Stimulated activated CD8-positive, alpha-beta memory T cell treated with anti-CD3 and anti-CD28 coated beads, Interleukin-4, amount 100 ng/mL, for 4 hours (primary cell): Measurements from ENCODE around the gene AP3S2.
"Not testable (repeated sequence)": the region's sequence is repeated elsewhere in the genome, so short reads cannot be mapped to it uniquely, and the experiment has no call there.

Experiments
- DNase-seq, 2 donors: peaks; one replicate each; pipeline ENCODE4 v3.0.0-alpha.2; 2020; ENCODE audit warnings: low read depth in 2 of 2, low spot score in 1 of 2

The AP3S2 gene

GRCh38 chr15:89836267-89837133 is 57.3 kb downstream of the AP3S2 start:
- DNase-seq = no peak

DNA sequence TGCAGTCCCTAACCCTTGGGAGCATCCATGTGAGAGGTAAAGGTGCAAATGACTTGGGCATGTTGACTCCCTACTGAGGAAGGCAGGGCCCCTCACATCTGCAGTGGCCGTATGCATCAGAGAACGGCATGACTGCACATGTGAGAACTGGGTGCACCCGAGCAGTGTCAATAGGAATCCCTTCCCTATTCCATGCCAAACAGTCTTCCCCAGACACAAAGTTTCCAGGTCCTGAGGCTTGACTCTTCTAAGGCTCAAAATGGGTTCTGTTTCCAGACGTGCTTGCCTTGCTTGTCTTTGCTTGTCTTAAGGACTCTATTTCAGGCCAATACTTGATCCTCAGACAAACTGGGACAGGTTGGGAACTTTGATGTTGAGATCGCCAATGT is 58.6 kb downstream of the AP3S2 start:
- DNase-seq = no peak

DNA sequence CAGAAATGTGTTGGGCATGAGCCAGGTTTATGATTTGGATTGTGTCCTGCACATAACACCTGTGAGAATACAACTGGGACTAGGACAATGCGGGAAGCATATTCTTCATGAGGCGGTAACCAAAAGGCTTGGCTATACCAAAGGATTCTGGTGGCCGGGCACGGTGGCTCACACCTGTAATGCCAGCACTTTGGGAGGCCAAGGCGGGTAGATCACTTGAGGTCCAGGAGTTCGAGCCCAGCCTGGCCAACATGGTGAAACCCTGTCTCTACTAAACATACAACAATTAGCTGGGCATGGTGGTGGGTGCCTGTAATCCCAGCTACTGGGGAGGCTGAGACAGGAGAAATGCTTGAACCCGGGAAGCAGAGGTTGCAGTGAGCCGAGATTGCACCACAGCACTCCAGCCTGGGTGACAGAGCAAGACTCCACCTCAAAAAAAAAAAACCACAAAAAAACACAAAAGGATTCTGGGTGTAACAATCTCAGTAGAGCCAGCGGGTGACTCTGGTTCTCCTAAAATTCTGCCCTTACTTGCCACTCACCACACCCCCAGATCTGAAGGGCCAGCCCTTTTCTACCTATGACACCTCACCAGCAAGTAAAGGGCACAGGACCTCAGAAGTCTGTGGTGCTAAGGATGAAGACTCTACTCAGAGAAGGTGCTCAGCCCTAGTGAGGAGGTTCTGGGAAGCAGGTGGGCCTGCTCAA is 59.2 kb downstream of the AP3S2 start:
- DNase-seq = not testable (repeated sequence)

- DNase-seq = no peak
Measured at GRCh38 chr15:89833966-89834365, 59.8 kb downstream of the AP3S2 start.

DNA sequence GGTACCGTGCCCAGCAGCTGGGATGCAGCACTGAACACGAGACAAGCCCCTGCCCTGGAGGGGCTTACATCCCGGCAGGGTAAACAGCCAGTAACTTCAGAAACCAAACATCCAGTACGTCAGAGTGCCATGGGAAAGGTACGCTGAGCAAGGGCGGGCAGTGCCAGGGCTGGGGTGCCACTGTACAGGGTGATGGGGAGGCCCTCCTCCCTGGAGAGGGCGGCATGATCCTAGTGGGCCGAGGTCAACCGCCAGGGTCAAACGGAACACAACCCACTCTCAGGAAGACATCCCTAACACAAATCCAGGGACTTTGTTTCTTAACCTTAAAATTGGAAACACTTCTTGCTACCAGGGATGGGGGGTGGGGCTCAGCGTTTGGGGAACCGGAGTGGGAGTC is 63.2 kb downstream of the AP3S2 start:
- DNase-seq = no peak

DNA sequence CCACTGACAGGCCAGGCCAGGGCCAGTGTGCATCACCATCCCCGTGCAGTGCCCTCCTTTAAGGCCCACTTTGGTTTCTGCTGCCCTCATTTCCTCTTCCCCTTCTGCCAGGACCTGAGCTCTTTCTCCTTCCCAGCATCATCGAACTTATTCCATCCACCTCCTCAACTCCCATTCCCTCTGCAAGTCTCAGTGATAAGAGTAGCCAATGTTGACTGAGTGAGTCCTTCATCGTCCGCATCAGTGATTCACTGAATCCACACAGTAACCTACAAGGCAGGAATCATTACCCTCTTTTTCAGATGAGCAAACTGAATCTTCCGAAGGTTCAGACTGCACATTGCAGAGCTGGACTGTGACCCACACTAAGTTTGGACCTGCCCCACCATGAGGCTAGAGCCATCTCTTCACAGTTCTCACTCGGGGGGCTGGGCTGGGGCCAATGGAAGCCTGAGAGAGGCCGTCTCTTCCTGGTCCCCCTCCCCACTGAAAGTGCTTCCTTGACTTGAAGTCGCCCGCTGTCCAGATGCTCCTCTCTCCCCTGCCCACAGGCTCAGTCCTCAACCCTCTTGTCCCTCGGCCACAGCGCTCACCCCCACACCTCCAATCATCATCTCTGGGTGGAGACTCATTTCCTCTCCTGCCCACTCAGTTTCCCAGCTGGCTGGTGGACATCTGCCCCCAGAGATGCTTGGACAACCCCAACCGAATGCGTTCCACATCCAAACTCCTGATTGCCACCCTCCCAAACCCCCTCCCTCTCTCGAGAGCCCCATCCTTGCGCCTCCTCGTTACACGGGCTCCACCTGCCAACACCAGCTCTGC is 64.0 kb downstream of the AP3S2 start:
- DNase-seq = no peak

GRCh38 chr15:89829161-89829560 is 64.6 kb downstream of the AP3S2 start:
- DNase-seq = no peak

DNA sequence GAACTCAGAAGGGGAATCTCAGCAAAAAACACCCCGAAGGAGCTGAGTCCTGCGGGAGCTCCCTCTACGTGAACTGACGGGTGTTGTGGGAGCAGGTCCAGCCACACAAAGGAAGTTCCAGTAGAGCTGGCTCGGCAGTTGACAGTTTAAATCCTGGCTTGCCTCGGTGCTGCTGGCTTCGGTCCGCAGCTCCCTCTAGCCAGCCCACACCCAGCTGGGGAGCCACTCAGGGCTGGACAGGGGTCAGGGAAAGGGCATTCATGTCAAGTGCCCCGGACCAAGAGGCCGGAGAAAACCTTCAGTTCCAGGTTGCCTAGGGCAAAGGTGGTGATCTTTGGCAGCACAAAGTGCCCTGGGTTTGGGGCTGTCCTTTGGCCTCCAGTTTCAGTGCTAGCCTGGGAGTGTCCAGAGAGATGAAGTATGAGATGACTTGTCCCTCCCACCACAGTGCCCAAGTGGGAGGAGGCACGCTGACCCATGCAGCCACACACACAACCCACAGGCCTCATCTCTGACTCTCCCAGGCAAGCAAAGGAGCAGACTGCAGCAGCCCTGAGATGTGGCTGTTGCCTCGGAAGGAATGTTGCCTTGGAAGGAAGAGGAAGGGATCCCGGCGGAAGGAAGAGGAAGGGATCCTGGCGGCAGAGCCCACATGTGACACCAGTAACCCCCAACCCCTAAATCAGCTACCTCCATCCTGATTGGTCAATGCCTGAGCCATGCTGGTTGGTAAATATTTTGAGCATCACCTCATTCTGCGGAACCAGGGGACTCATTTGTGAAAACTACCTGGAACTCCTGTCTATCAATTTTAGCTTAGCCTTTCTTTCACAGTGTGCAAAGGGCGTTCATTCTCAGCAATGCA is 65.3 kb downstream of the AP3S2 start:
- no peak for DNase-seq

GRCh38 chr15:89827829-89828228 is 66.0 kb downstream of the AP3S2 start:
- DNase-seq = no peak

- no peak for DNase-seq
Measured at GRCh38 chr15:89826671-89827655, 66.8 kb downstream of the AP3S2 start.

GRCh38 chr15:89825271-89825940 is 68.4 kb downstream of the AP3S2 start:
- no peak for DNase-seq

- DNase-seq = no peak
Measured at GRCh38 chr15:89824607-89824867, 69.3 kb downstream of the AP3S2 start.

- no peak for DNase-seq
Measured at GRCh38 chr15:89823836-89824606, 69.8 kb downstream of the AP3S2 start.

DNA sequence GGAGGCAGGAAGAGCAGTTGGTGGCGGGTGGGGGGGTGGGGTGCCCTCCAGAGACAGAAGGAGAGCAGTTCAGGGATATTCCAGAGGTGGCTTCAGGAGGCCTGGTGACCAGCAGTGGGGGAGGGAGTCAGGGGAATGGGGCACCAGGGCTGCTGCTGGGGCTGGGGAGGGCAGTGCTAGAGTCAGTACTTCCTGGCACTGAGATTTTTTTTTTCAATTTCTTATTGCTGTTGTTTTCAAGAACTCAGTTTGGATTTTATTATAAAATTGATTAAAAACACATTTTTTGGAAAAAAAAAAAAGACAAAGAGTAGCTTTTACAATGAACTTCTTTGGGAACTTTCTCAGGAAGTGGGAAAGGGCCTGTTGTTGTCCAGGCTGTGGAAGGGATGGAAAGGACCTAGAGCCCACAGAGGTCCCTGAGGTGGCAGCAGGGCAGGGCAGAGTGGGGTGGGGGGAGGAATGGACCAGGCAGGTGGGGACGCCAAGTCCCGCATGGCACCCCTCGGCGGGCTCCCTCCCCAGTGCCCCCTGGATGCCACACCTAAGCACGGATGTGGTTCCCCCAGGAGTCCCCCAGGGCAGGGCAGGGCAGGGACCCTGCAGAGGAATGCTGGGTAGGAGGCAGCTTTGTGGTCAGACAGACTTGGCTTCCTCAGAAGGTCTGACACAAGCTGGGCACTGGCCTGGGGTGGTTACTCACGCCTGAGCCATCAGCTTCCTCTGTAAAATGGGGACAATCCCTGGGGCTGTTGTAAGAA is 70.7 kb downstream of the AP3S2 start:
- DNase-seq = no peak

DNA sequence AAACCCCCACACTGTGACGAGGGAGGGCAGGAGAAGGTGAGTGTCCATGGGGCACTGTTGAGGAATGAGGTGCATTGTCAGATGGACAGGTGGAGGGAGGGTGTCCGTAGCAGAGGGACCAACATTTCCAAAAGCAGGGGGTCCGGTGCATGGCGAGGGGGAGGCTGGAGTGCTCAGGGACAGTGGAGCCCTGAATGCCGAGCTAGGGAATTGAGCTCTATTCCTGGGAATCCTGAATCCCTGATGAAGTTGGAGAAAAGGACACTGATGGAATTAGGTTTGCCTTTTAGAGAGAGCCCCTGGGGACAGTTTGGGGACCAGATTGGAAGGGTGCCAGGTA is 71.2 kb downstream of the AP3S2 start:
- DNase-seq = no peak

GRCh38 chr15:89822026-89822425 is 71.8 kb downstream of the AP3S2 start:
- no peak for DNase-seq

GRCh38 chr15:89820666-89821611 is 72.9 kb downstream of the AP3S2 start:
- DNase-seq = no peak
